SU-DHL-6 (cell line): Measurements from ENCODE around the gene TXNRD2.

Experiments used
- H2AFZ ChIP-seq: fragments of 200-600 bp; sonication (generic); 2 replicates; pipeline ENCODE4 v1.6.1; 2014; ENCODE audit warnings: low read depth, mild to moderate bottlenecking, moderate library complexity, mixed read lengths, antibody characterized with exemption, low read length; ENCODE audit not compliant: severe bottlenecking
- H3F3A ChIP-seq: fragments of 200-600 bp; shearing (Covaris generic); 2 replicates; pipeline ENCODE4 v1.6.0; 2016; ENCODE audit warnings: antibody characterized with exemption, mild to moderate bottlenecking; ENCODE audit not compliant: insufficient read depth
- H3K27ac ChIP-seq: fragments of 200-600 bp; sonication (generic); 2 replicates; pipeline ENCODE4 v1.5.1; 2016; ENCODE audit warnings: low read depth, mild to moderate bottlenecking, low read length, moderate library complexity, mixed read lengths
- H3K27me3 ChIP-seq: fragments of 200-600 bp; sonication (generic), shearing (Covaris generic); 2 replicates; pipeline ENCODE4 v1.6.0; 2014; ENCODE audit warnings: mild to moderate bottlenecking, low read length
- H3K36me3 ChIP-seq: fragments of 200-600 bp; sonication (generic); 2 replicates; pipeline ENCODE4 v1.6.1; 2014; ENCODE audit warnings: mild to moderate bottlenecking, low read length, mixed read lengths
- H3K4me2 ChIP-seq: fragments of 300-600, 200-600 bp; shearing (Covaris generic), sonication (generic); 2 replicates; pipeline ENCODE4 v1.6.0; 2014; ENCODE audit warnings: low read length, low read depth, mild to moderate bottlenecking; ENCODE audit not compliant: poor library complexity, severe bottlenecking
- H3K4me3 ChIP-seq: fragments of 200-600 bp; sonication (generic); 2 replicates; pipeline ENCODE4 v1.5.1; 2014; ENCODE audit warnings: antibody characterized with exemption, low read length, mild to moderate bottlenecking, mixed read lengths; ENCODE audit not compliant: insufficient read depth, poor library complexity, severe bottlenecking
- H3K79me2 ChIP-seq: fragments of 200-600 bp; sonication (generic); 2 replicates; pipeline ENCODE4 v1.6.1; 2014; ENCODE audit warnings: mild to moderate bottlenecking, low read length, moderate library complexity; ENCODE audit not compliant: insufficient read depth
- H3K9ac ChIP-seq: fragments of 200-600 bp; sonication (generic); 2 replicates; pipeline ENCODE4 v1.7.0; 2014; ENCODE audit warnings: mild to moderate bottlenecking, low read length
- H3K9me2 ChIP-seq: fragments of 200-600 bp; sonication (generic); replicated peaks from 2 replicates; pipeline ENCODE4 v1.6.1; 2014; ENCODE audit warnings: low read length; ENCODE audit not compliant: insufficient read depth
- H3K9me3 ChIP-seq: fragments of 200-600 bp; sonication (generic); 2 replicates; pipeline ENCODE4 v1.6.1; 2014; ENCODE audit warnings: low read length, mixed read lengths; ENCODE audit not compliant: insufficient read depth
- H4K20me1 ChIP-seq: fragments of 200-600 bp; sonication (generic); 2 replicates; pipeline ENCODE4 v1.6.1; 2014; ENCODE audit warnings: low read depth, mild to moderate bottlenecking, antibody characterized with exemption, low read length, moderate library complexity, mixed read lengths
- EZH2phosphoT487 ChIP-seq: fragments of 200-600 bp; sonication (generic), shearing (Covaris generic); conservative IDR thresholded peaks from 2 replicates; pipeline ENCODE4 v1.6.1; 2018; ENCODE audit warnings: mild to moderate bottlenecking, antibody characterized with exemption, low read length, moderate library complexity, mixed read lengths
- TF ChIP-seq, protein P1 (sequence below): fragments of 200-600 bp; sonication (generic); IDR thresholded peaks from one replicate; pipeline ENCODE4 v1.5.1; 2017; ENCODE audit warnings: antibody characterized with exemption, mild to moderate bottlenecking, low read length, moderate library complexity; ENCODE audit not compliant: insufficient read depth, poor library complexity, severe bottlenecking

TXNRD2 gene

DNA sequence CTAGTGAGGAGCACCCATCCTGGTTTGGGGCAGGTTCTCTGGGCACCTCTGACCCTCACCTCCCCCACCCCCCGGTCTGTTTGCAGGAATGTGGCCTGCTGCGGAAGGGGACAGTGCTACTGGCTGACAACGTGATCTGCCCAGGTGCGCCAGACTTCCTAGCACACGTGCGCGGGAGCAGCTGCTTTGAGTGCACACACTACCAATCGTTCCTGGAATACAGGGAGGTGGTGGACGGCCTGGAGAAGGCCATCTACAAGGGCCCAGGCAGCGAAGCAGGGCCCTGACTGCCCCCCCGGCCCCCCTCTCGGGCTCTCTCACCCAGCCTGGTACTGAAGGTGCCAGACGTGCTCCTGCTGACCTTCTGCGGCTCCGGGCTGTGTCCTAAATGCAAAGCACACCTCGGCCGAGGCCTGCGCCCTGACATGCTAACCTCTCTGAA lies 26.9 kb upstream of the TXNRD2 start:
- no peaks in the 10 kb centered on the region for H3K9me2 ChIP-seq
- H2AFZ ChIP-seq: no peak overlapping the region
- no peaks in the 10 kb centered on the region for H3K9me3 ChIP-seq
- H3K4me2 ChIP-seq: no peak overlapping the region
- H4K20me1 ChIP-seq: no peaks in the 10 kb centered on the region
- no peaks in the 10 kb centered on the region for H3K27me3 ChIP-seq
- TF ChIP-seq, protein P1, sequence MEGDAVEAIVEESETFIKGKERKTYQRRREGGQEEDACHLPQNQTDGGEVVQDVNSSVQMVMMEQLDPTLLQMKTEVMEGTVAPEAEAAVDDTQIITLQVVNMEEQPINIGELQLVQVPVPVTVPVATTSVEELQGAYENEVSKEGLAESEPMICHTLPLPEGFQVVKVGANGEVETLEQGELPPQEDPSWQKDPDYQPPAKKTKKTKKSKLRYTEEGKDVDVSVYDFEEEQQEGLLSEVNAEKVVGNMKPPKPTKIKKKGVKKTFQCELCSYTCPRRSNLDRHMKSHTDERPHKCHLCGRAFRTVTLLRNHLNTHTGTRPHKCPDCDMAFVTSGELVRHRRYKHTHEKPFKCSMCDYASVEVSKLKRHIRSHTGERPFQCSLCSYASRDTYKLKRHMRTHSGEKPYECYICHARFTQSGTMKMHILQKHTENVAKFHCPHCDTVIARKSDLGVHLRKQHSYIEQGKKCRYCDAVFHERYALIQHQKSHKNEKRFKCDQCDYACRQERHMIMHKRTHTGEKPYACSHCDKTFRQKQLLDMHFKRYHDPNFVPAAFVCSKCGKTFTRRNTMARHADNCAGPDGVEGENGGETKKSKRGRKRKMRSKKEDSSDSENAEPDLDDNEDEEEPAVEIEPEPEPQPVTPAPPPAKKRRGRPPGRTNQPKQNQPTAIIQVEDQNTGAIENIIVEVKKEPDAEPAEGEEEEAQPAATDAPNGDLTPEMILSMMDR: no peak
- no peak for TF ChIP-seq EZH2phosphoT487
- no peaks in the 10 kb centered on the region for H3F3A ChIP-seq
- H3K27ac ChIP-seq: no peak overlapping the region
- no peak overlapping the region for H3K9ac ChIP-seq
- no peak overlapping the region for H3K4me3 ChIP-seq
- no peaks in the 10 kb centered on the region for H3K79me2 ChIP-seq
- no peaks in the 10 kb centered on the region for H3K36me3 ChIP-seq

- Histone ChIP-seq H3K9me3 (no peaks in the 10 kb centered on the region), H3K27me3 (no peaks in the 10 kb centered on the region)
- TF ChIP-seq, protein P1: no peak
Observed at GRCh38 chr22:19967850-19968449, 26.3 kb upstream of the TXNRD2 start.

GRCh38 chr22:19966908-19967750 lies 25.5 kb upstream of the TXNRD2 start:
- H3K27me3 ChIP-seq: no peaks in the 10 kb centered on the region
- no peaks in the 10 kb centered on the region for H3K36me3 ChIP-seq
- H4K20me1 ChIP-seq: no peaks in the 10 kb centered on the region
- no peak overlapping the region for H3K4me3 ChIP-seq
- H3F3A ChIP-seq: no peaks in the 10 kb centered on the region
- no peaks in the 10 kb centered on the region for H3K9me3 ChIP-seq
- H3K4me2 ChIP-seq: no peak overlapping the region
- H3K27ac ChIP-seq: no peak overlapping the region
- H3K9me2 ChIP-seq: no peaks in the 10 kb centered on the region
- TF ChIP-seq, protein P1: no peak
- no peak for TF ChIP-seq EZH2phosphoT487
- no peak overlapping the region for H3K9ac ChIP-seq
- no peaks in the 10 kb centered on the region for H3K79me2 ChIP-seq
- no peak overlapping the region for H2AFZ ChIP-seq

More at GRCh38 chr22:19967850-19968449, 26.3 kb upstream of the TXNRD2 start:
- H3K36me3 ChIP-seq: no peaks in the 10 kb centered on the region
- no peak overlapping the region for H3K4me3 ChIP-seq
- H3F3A ChIP-seq: no peaks in the 10 kb centered on the region
- H4K20me1 ChIP-seq: no peaks in the 10 kb centered on the region
- no peak overlapping the region for H3K4me2 ChIP-seq
- no peak overlapping the region for H3K27ac ChIP-seq
- H3K79me2 ChIP-seq: no peaks in the 10 kb centered on the region
- H3K9ac ChIP-seq: no peak overlapping the region
- H2AFZ ChIP-seq: no peak overlapping the region
- no peaks in the 10 kb centered on the region for H3K9me2 ChIP-seq
